Liver (tissue), 3 donors: ENCODE measurements around the gene NIPAL3.

ENCODE experiments used
- EGR1 ChIP-seq, 2 donors: IDR thresholded peaks; 2 replicates each; pipeline ENCODE4 v1.6.1; 2016 to 2018; ENCODE audit warnings: antibody characterized with exemption in 2 of 2, low read depth in 2 of 2
- GABPA ChIP-seq, 2 donors: IDR thresholded peaks in 1 of 2; conservative IDR thresholded peaks in 1 of 2; 2 replicates each; pipeline ENCODE4 v1.6.1; 2016; ENCODE audit warnings: antibody characterized with exemption in 2 of 2, mild to moderate bottlenecking in 1 of 2, moderate library complexity in 1 of 2
- YY1 ChIP-seq: IDR thresholded peaks from 2 replicates; pipeline ENCODE4 v1.6.1; 2016; ENCODE audit warnings: antibody characterized with exemption, mild to moderate bottlenecking
- TF ChIP-seq, protein P1 (sequence below): fragments of 150-350 bp; IDR thresholded peaks from 2 replicates; pipeline ENCODE4 v1.5.1; 2017; ENCODE audit warnings: improper control_type of control experiment, low read depth, low read length; ENCODE audit not compliant: missing input control
- donor health status: healthy.
- donor health status: healthy.

GRCh38 chr1:24388331-24388885 lies 27.2 kb upstream of the NIPAL3 start:
- TF ChIP-seq YY1 (no peak), GABPA (IDR thresholded peaks at IDR 0.05 in 1 of 2, conservative IDR thresholded peaks at IDR 0.05 in 1 of 2) (no peak), EGR1 (IDR thresholded peaks at IDR 0.05; ENCODE audit: low read depth in 2 of 2) (no peak)
- TF ChIP-seq, protein P1, sequence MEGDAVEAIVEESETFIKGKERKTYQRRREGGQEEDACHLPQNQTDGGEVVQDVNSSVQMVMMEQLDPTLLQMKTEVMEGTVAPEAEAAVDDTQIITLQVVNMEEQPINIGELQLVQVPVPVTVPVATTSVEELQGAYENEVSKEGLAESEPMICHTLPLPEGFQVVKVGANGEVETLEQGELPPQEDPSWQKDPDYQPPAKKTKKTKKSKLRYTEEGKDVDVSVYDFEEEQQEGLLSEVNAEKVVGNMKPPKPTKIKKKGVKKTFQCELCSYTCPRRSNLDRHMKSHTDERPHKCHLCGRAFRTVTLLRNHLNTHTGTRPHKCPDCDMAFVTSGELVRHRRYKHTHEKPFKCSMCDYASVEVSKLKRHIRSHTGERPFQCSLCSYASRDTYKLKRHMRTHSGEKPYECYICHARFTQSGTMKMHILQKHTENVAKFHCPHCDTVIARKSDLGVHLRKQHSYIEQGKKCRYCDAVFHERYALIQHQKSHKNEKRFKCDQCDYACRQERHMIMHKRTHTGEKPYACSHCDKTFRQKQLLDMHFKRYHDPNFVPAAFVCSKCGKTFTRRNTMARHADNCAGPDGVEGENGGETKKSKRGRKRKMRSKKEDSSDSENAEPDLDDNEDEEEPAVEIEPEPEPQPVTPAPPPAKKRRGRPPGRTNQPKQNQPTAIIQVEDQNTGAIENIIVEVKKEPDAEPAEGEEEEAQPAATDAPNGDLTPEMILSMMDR, result no peak
